ENCODE measurements around the gene CPEB1.
A peak's percentile ranks its signal among the peaks of the same experiment; 100 is the strongest.

Gene CPEB1

GRCh38 chr15:82651708-82652107, 4.5 kb upstream of the CPEB1 start:
- ChIA-PET POLR2A (no interaction called here), CTCF (no interaction called here)
- no peak for TF ChIP-seq CTCF (IDR thresholded peaks at IDR 0.05; ENCODE audit: control extremely low read depth, extremely low read depth, low read depth, missing control alignments)
- DNase-seq (ENCODE audit: extremely low spot score) = no peak

GRCh38 chr15:82650046-82650670, 3.0 kb upstream of the CPEB1 start:
- DNase-seq (ENCODE audit: extremely low spot score) = no peak
- TF ChIP-seq CTCF (IDR thresholded peaks at IDR 0.05; ENCODE audit: control extremely low read depth, extremely low read depth, low read depth, missing control alignments) = no peak
- ChIA-PET POLR2A (interaction anchor here (0.7 kb wide), 1 partner anchor 267 kb away, joined by 3 read pairs; no protein-coding TSS in a partner anchor), CTCF (interaction anchor here (1.3 kb wide), 1 partner anchor 31 kb away, joined by 3 read pairs; no protein-coding TSS in a partner anchor)

DNA sequence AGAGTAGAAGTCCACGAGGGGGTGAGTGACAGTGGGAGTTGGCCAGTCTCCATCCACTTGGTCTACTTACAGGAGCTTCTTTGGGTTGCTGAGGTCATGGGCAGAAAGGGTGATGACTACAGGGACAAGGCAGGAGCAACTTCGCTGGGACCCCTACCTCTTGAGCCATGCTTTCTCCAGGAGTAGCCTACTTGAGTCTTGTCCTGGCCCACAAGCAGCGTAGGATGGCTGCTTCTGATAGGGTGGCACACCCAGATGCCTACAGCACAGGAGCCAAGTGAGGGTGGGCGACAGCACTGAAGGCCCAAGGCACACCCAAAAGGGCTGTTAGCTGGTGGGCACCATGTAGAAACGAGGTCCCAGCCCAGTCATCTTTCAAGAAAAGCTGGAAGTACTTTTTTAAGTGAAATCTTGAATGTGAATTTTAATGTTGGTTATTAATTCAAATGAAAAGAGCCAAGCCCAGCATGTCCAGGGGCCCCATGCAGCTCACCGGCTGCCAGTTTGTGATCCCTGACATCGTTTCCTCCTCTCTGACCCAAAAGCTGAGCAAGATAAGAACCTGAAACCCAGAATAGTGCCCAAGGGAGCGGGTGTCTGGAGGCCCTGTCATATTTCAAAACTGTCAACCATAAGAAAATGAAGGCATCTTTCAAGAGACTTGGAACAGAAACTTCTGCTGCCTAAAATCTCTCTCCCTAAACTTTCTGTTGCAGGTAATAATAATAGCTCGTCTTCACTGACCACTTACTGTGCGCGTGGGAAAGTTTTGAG, 2.2 kb upstream of the CPEB1 start:
- POLR2A ChIA-PET = no interaction called here
- CTCF ChIA-PET = interaction anchor here (1.3 kb wide), 1 partner anchor 32 kb away, joined by 3 read pairs; no protein-coding TSS in a partner anchor
- DNase-seq (ENCODE audit: extremely low spot score) = no peak
- no peak for TF ChIP-seq CTCF (IDR thresholded peaks at IDR 0.05; ENCODE audit: control extremely low read depth, extremely low read depth, low read depth, missing control alignments)

DNA sequence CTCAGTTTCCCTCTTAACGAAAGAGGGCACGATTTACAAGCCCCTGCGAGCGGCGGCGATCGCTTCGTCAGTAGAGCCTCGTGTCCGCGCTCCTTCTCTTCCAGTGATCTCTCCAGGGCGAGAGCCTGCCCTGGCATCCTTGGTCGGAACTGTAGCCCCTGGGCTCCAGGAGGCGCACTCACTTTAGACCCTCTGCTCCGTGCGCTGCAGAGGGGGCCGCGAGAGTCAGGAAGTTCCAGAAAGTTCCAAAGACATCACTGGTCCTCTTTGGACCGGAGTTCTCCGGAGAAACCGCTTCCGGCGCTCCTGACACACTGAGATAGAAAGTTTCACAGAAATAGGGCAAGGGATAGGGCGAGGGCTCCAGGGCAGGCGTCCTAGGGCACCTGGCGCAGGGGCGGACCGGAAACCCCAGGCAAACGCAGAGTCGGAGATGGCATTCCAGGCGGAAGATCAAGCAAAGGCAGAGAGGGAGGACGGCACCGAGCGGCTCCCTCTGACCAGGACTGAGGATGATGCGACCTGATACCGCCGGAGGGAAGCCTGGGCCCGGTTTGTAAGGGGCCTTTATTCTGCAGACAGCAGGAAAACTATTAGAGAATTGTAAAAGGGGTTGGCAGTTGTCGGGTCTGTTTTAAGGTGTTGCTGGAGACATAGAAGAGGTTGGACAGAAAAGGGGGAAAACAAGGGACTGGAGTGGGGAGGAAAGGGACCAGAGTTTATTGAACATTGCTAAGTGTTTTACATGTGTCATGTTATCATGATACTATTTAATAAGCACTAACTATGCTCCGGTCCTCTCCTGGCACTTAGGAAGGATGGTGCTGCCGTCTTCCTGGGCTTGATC, 1.3 kb upstream of the CPEB1 start:
- CTCF ChIA-PET = interaction anchor here (1.3 kb wide), 1 partner anchor 33 kb away, joined by 3 read pairs; no protein-coding TSS in a partner anchor
- POLR2A ChIA-PET = no interaction called here
- no peak for TF ChIP-seq CTCF (IDR thresholded peaks at IDR 0.05; ENCODE audit: control extremely low read depth, extremely low read depth, low read depth, missing control alignments)
- DNase-seq (ENCODE audit: extremely low spot score) = no peak

DNA sequence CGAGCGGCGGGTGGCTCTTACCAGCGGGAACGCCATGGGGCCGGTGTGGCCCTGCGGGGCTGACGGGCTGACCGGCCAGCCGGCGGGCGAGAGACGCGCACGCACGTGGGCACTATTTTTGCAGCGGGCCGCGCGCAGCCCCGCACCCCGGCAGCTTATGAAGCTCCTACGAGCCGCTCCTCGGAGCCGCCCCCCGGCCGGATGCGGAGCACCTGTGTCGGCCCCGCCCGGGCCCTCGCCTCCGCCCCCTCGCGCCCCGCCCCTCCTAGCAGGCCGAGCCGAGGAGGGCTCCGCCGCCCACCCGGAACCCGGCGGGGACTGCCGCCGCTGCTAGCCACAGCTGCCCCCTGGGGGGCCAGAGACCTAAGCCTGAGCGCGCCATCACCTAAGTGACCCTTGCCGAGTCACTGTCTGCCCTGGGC, 683 bp upstream of the CPEB1 start:
- peak; percentile 46 for DNase-seq (ENCODE audit: extremely low spot score)
- TF ChIP-seq CTCF (IDR thresholded peaks at IDR 0.05; ENCODE audit: control extremely low read depth, extremely low read depth, low read depth, missing control alignments) = no peak
- ChIA-PET CTCF (no interaction called here), POLR2A (no interaction called here)

All from GM10248 (cell line).